ENCODE measurements around the gene LRRC8C. TPM values are rescaled to one million over a fixed set of nuclear protein-coding genes. Genes with fewer than 3 reads are reported as not detected.

Gene LRRC8C
- total RNA-seq, 2 donors from 2014 or later, result 2.0 to 12.4 TPM

GRCh38 chr1:89711140-89711778 lies 78.3 kb downstream of the LRRC8C start:
- no peak overlapping the region for H3K27ac ChIP-seq
- no peaks in the 10 kb centered on the region for H3K4me1 ChIP-seq (replicated peaks)
- no peaks in the 10 kb centered on the region for H3K27me3 ChIP-seq (replicated peaks; ENCODE audit: insufficient read depth)
- no peaks in the 10 kb centered on the region for H3K36me3 ChIP-seq
- TF ChIP-seq POLR2A (IDR thresholded peaks at IDR 0.05), result no peak
- no peak for TF ChIP-seq CTCF (IDR thresholded peaks at IDR 0.05)
- TF ChIP-seq POLR2AphosphoS5 (IDR thresholded peaks at IDR 0.05), result no peak
- H3K9me3 ChIP-seq, result no peaks in the 10 kb centered on the region
- WGBS, result 88% methylated on average over 5 of the region's 5 CpGs
- no peak overlapping the region for H3K4me3 ChIP-seq
- DNase-seq (ENCODE audit: low spot score), result no peak
- intact Hi-C loops (cut with DNase I), result no loop called here

GRCh38 chr1:89712420-89712819 lies 79.5 kb downstream of the LRRC8C start:
- Histone ChIP-seq H3K4me3 (no peak overlapping the region), H3K36me3 (no peaks in the 10 kb centered on the region), H3K27me3 (replicated peaks; ENCODE audit: insufficient read depth) (no peaks in the 10 kb centered on the region), H3K9me3 (no peaks in the 10 kb centered on the region), H3K4me1 (replicated peaks) (no peaks in the 10 kb centered on the region), H3K27ac (no peak overlapping the region)
- DNase-seq (ENCODE audit: low spot score), result no peak
- TF ChIP-seq POLR2A (IDR thresholded peaks at IDR 0.05) (no peak), POLR2AphosphoS5 (IDR thresholded peaks at IDR 0.05) (no peak), CTCF (IDR thresholded peaks at IDR 0.05) (no peak)
- intact Hi-C loops (cut with DNase I), result no loop called here
- WGBS, result 90% methylated on average over 3 of the region's 3 CpGs

- no peak overlapping the region for H3K4me3 ChIP-seq
- H3K27ac ChIP-seq, result no peak overlapping the region
- no peaks in the 10 kb centered on the region for H3K36me3 ChIP-seq
- intact Hi-C loops (cut with DNase I), result no loop called here
- DNase-seq (ENCODE audit: low spot score), result no peak
- WGBS, result 96% methylated on average over 1 of the region's 1 CpG
- TF ChIP-seq POLR2AphosphoS5 (IDR thresholded peaks at IDR 0.05), result no peak
- no peak for TF ChIP-seq CTCF (IDR thresholded peaks at IDR 0.05)
- TF ChIP-seq POLR2A (IDR thresholded peaks at IDR 0.05), result no peak
- no peaks in the 10 kb centered on the region for H3K4me1 ChIP-seq (replicated peaks)
- no peaks in the 10 kb centered on the region for H3K27me3 ChIP-seq (replicated peaks; ENCODE audit: insufficient read depth)
- H3K9me3 ChIP-seq, result no peaks in the 10 kb centered on the region
These were observed 82.8 kb downstream of the LRRC8C start for GRCh38 chr1:89715677-89716076.

GRCh38 chr1:89719502-89720306 lies 86.8 kb downstream of the LRRC8C start:
- TF ChIP-seq POLR2A (IDR thresholded peaks at IDR 0.05) (no peak), POLR2AphosphoS5 (IDR thresholded peaks at IDR 0.05) (no peak), CTCF (IDR thresholded peaks at IDR 0.05) (no peak)
- Histone ChIP-seq H3K4me1 (replicated peaks) (no peaks in the 10 kb centered on the region), H3K27me3 (replicated peaks; ENCODE audit: insufficient read depth) (no peaks in the 10 kb centered on the region), H3K4me3 (no peak overlapping the region), H3K9me3 (no peaks in the 10 kb centered on the region), H3K27ac (no peak overlapping the region), H3K36me3 (no peaks in the 10 kb centered on the region)
- DNase-seq (ENCODE audit: low spot score), result no peak
- intact Hi-C loops (cut with DNase I), result no loop called here
- WGBS, result 71% methylated on average over 5 of the region's 5 CpGs

- no peak for DNase-seq (ENCODE audit: low spot score)
- Histone ChIP-seq H3K9me3 (no peaks in the 10 kb centered on the region), H3K27me3 (replicated peaks; ENCODE audit: insufficient read depth) (no peaks in the 10 kb centered on the region), H3K4me1 (replicated peaks) (no peaks in the 10 kb centered on the region), H3K4me3 (no peak overlapping the region), H3K27ac (no peak overlapping the region), H3K36me3 (no peaks in the 10 kb centered on the region)
- intact Hi-C loops (cut with DNase I), result no loop called here
- WGBS, result 71% methylated on average over 1 of the region's 1 CpG
- TF ChIP-seq POLR2A (IDR thresholded peaks at IDR 0.05) (no peak), CTCF (IDR thresholded peaks at IDR 0.05) (no peak), POLR2AphosphoS5 (IDR thresholded peaks at IDR 0.05) (no peak)
These were observed 87.9 kb downstream of the LRRC8C start for GRCh38 chr1:89720839-89721238.
